Ovary (tissue), 9 donors: ENCODE results near the gene CA6. TPM values are rescaled to one million over a fixed set of nuclear protein-coding genes. Genes with fewer than 3 reads are reported as not detected.
"Not testable (repeated sequence)": the region's sequence is repeated elsewhere in the genome, so short reads cannot be mapped to it uniquely, and the experiment has no call there.

Source experiments
- DNase-seq, 5 donors: peaks; one replicate each; pipeline ENCODE4 v3.0.0-alpha.2; 2019 to 2020
- H3K27ac ChIP-seq, 2 donors: fragments of 200-600 bp; one replicate each; pipeline versions ENCODE4 v1.5.1 to v1.8.0; 2019 to 2022
- H3K27me3 ChIP-seq: fragments of 200-600 bp; one replicate; pipeline ENCODE4 v1.8.0; 2022
- H3K36me3 ChIP-seq: fragments of 200-600 bp; sonication (generic); one replicate; pipeline ENCODE4 v1.5.1; 2019
- H3K4me1 ChIP-seq: one replicate; pipeline ENCODE4 v1.8.1; 2013; ENCODE audit warnings: mild to moderate bottlenecking, moderate library complexity; ENCODE audit not compliant: insufficient read depth
- H3K4me3 ChIP-seq: fragments of 200-600 bp; sonication (generic); one replicate; pipeline ENCODE4 v1.5.1; 2017
- H3K9me3 ChIP-seq, 2 donors: fragments of 200-600 bp in 1 of 2; sonication (generic) in 1 of 2; one replicate each; pipeline versions ENCODE4 v1.5.1 to v1.8.1; 2013 to 2019; ENCODE audit warnings: mild to moderate bottlenecking in 1 of 2, moderate library complexity in 1 of 2
- EP300 ChIP-seq: sonication (generic); formaldehyde crosslinking; IDR thresholded peaks from one replicate; pipeline ENCODE4 v1.6.1; 2017; ENCODE audit warnings: antibody characterized with exemption
- POLR2A ChIP-seq: fragments of 450-650 bp; IDR thresholded peaks from one replicate; pipeline ENCODE4 v1.6.1; 2017; ENCODE audit warnings: antibody characterized with exemption, mild to moderate bottlenecking, moderate library complexity
- WGBS, 3 donors: extraction: QIAGEN DNeasy Blood & Tissue Kit in 1 of 3; methylation state at CpG; one replicate each; pipeline versions ENCODE4 v1.1.5 to v1.1.7; 2013 to 2017; 5-methylcytosine and 5-hydroxymethylcytosine counted together
- intact Hi-C, 4 donors: fragments of 100-400 bp; cut with DNase I; formaldehyde crosslinking; loops; one replicate each; pipeline versions ENCODE4 v1.11.0 to v1.15.1; 2022 to 2023
- polyA plus RNA-seq, 2 donors: library from polyadenylated mRNA; stranded (reverse); fragments of 200-250 nt in 1 of 2; fragments of 350-450 nt in 1 of 2; fragmentation: Illumina TruSeq in 1 of 2; extraction: RNeasy Lipid Tissue Mini Kit (QIAGEN cat#74804) in 1 of 2; gene quantifications; one replicate each; pipeline ENCODE4 v1.2.3, GENCODE V29; 2013 to 2014
- total RNA-seq, 7 donors: library from RNA; depleted of rRNA in 2 of 7; stranded (reverse); fragments of >200 nt in 2 of 7; fragmentation: NEBNext Ultra II Directional in 3 of 7; extraction: Animal tissue kit (Norgen Biotek cat#: 25700) in 3 of 7; gene quantifications; one replicate each; pipeline versions ENCODE4 v1.1.0 to v1.2.4, GENCODE V29; 2016 to 2023
- TF ChIP-seq, protein P1 (sequence below), 3 donors: fragments of 450-650 bp in 2 of 3; fragments of 200-600 bp in 1 of 3; IDR thresholded peaks; one replicate each; pipeline versions ENCODE4 v1.5.1 to v1.8.0; 2016 to 2022; ENCODE audit warnings: antibody characterized with exemption in 3 of 3, mild to moderate bottlenecking in 1 of 3
- donor health status: DM: no; HTN: no; CAD: no; lungs with moderate emphysema.
- donor health status: DM: no; HTN: no; CAD: no.
- donor health status: Bipolar disorder and iron deficiency.
- donor health status: DM: yes; HTN: yes; CAD: no.
- donor health status: DM: no; HTN: no; CAD: no.
- donor health status: DM: yes; HTN: yes; CAD: no.

The CA6 gene
- total and polyA plus RNA-seq, 9 donors = not detected

DNA sequence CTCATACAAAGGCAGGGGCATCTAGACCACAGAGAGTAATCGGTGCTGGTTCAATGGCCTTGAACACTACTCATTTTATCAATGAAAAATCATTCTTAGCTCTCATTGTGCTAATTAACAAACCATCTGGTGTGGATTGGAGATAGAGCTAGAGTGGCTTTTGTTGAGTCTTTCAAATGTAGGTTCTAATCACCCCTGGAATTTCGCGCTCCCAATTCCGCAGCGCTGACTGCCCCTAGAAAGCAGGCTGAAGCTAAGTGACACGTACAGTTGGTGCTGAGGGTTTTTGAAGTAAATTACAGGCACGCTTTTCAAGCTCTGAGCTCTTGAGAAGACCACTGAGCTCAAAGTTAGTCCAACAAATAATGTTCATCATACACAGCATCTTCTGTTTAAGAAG is 31.2 kb upstream of the CA6 start:
- Histone ChIP-seq H3K27ac (no peak overlapping the region), H3K36me3 (no peaks in the 10 kb centered on the region), H3K27me3 (no peaks in the 10 kb centered on the region), H3K4me3 (no peak overlapping the region), H3K9me3 (no peaks in the 10 kb centered on the region), H3K4me1 (no peaks in the 10 kb centered on the region)
- WGBS, 3 donors = 81 to 85% (median 84%) methylated on average over 7 of the region's 7 CpGs
- DNase-seq = no peak
- intact Hi-C loops = loop anchor here in 1 of 4 donors (10.0 kb wide), 1 partner anchor 540 kb away; no protein-coding TSS in a partner anchor
- TF ChIP-seq POLR2A (no peak), EP300 (no peak)
- TF ChIP-seq, protein P1, sequence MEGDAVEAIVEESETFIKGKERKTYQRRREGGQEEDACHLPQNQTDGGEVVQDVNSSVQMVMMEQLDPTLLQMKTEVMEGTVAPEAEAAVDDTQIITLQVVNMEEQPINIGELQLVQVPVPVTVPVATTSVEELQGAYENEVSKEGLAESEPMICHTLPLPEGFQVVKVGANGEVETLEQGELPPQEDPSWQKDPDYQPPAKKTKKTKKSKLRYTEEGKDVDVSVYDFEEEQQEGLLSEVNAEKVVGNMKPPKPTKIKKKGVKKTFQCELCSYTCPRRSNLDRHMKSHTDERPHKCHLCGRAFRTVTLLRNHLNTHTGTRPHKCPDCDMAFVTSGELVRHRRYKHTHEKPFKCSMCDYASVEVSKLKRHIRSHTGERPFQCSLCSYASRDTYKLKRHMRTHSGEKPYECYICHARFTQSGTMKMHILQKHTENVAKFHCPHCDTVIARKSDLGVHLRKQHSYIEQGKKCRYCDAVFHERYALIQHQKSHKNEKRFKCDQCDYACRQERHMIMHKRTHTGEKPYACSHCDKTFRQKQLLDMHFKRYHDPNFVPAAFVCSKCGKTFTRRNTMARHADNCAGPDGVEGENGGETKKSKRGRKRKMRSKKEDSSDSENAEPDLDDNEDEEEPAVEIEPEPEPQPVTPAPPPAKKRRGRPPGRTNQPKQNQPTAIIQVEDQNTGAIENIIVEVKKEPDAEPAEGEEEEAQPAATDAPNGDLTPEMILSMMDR (IDR thresholded peaks at IDR 0.05) = no peak

- Histone ChIP-seq H3K27me3 (no peaks in the 10 kb centered on the region), H3K4me3 (no peak overlapping the region), H3K9me3 (no peaks in the 10 kb centered on the region), H3K27ac (no peak overlapping the region), H3K36me3 (no peaks in the 10 kb centered on the region), H3K4me1 (no peaks in the 10 kb centered on the region)
- intact Hi-C loops = loop anchor here in 3 of 4 donors (5.0 to 10.0 kb wide), 3 partner anchors 72 to 539 kb away; no protein-coding TSS in a partner anchor
- DNase-seq = no peak
- TF ChIP-seq, protein P1 (IDR thresholded peaks at IDR 0.05) = no peak
- TF ChIP-seq POLR2A = no peak
- TF ChIP-seq EP300 = no peak
- 60 to 73% (median 70%) methylated on average over 3 of the region's 3 CpGs for WGBS, 3 donors
These were observed 30.2 kb upstream of the CA6 start for GRCh38 chr1:8915446-8915845.

GRCh38 chr1:8917536-8917935 is 28.1 kb upstream of the CA6 start:
- not testable (repeated sequence) for H3K4me3 ChIP-seq, H3K9me3 ChIP-seq, DNase-seq, H3K27ac ChIP-seq, H3K4me1 ChIP-seq, H3K27me3 ChIP-seq, H3K36me3 ChIP-seq
- intact Hi-C loops = loop anchor here in 3 of 4 donors (5.0 to 10.0 kb wide), 3 partner anchors 70 to 537 kb away; no protein-coding TSS in a partner anchor
- 37 to 60% (median 44%) methylated on average over 10 of the region's 10 CpGs for WGBS, 3 donors

- H3K9me3 ChIP-seq = no peaks in the 10 kb centered on the region
- TF ChIP-seq EP300 (no peak), POLR2A (no peak)
- TF ChIP-seq, protein P1 (IDR thresholded peaks at IDR 0.05) = no peak
- DNase-seq = no peak
- no peaks in the 10 kb centered on the region for H3K36me3 ChIP-seq
- no peaks in the 10 kb centered on the region for H3K27me3 ChIP-seq
- 94 to 95% (median 95%) methylated on average over 9 of the region's 9 CpGs for WGBS, 3 donors
- intact Hi-C loops = loop anchor here in 3 of 4 donors (5.0 to 10.0 kb wide), 4 partner anchors 62 to 179 kb away; no protein-coding TSS in a partner anchor
- H3K4me1 ChIP-seq = no peaks in the 10 kb centered on the region
- no peak overlapping the region for H3K27ac ChIP-seq
- H3K4me3 ChIP-seq = no peak overlapping the region
These were observed 22.7 kb upstream of the CA6 start for GRCh38 chr1:8922962-8923361.

DNA sequence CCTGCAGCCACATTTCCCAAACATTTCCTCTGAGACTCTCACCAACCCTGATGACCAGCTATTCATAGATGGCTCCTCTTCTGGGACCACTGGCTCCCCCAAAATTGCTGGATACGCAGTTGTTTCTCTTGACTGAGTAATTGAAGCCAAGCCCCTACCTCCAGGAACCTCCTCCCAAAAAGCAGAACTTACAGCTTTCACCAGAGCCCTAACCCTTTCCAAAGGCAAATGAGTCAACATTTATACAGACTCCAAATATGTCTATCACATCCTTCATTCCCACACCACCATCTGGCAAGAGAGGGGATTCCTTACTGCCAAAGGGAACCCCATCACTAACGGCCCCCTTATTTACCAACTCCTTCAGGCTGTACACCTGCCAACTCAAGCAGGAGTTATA is 20.3 kb upstream of the CA6 start:
- Histone ChIP-seq H3K27me3 (no peaks in the 10 kb centered on the region), H3K4me3 (no peak overlapping the region), H3K36me3 (no peaks in the 10 kb centered on the region), H3K27ac (no peak overlapping the region), H3K9me3 (no peaks in the 10 kb centered on the region), H3K4me1 (no peaks in the 10 kb centered on the region)
- whole genome bisulfite sequencing, 3 donors = 43 to 51% (median 49%) methylated on average over 2 of the region's 2 CpGs
- DNase-seq = no peak
- intact Hi-C loops = loop anchor here in 1 of 4 donors (10.0 kb wide), 1 partner anchor 59 kb away; no protein-coding TSS in a partner anchor
- TF ChIP-seq POLR2A (no peak), EP300 (no peak)
- TF ChIP-seq, protein P1 (IDR thresholded peaks at IDR 0.05) = no peak
